ENCODE measurements around the gene KIF1A. TPM values are rescaled to one million over a fixed set of nuclear protein-coding genes. Genes with fewer than 3 reads are reported as not detected.

The KIF1A gene
- total and polyA plus RNA-seq, 2 experiments from 2014 or later: 16.1 to 16.5 TPM

DNA sequence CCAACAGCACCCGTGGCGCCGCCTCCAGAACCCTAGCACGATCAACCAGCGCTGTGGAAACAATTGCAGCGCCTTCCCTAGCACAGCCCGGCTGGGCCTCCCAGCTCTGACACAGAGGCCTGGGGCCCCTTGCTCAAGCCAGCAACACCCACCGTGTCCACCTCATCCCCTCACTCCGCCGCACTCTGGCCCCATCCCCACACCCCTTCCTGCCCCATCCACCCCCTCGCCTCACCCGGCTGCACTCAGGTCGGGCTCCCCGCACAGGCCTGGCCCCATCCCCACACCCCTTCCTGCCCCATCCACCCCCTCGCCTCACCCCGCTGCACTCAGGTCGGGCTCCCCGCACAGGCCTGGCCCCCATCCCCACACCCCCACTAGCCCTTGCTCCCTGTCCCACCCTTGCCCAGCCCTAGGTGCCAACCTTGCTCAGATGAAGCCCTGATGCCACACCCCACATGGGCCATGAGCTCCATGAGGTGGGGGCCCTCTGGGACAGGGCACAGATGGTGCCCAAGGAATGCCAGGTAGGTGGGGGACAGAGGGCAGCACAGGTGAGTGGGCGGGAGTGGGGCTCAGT lies 28.7 kb downstream of the KIF1A start:
- Histone ChIP-seq H3K27ac (peak overlapping the region; percentile 86), H3K79me2 (no peaks in the 10 kb centered on the region), H3K4me1 (ENCODE audit: insufficient read depth) (peaks cover 30% of the 10 kb centered on the region), H3K9me3 (ENCODE audit: low read depth) (no peaks in the 10 kb centered on the region), H3K4me2 (peak overlapping the region; percentile 61), H2AFZ (no peak overlapping the region), H3K27me3 (no peaks in the 10 kb centered on the region), H3K4me3 (no peak overlapping the region), H4K20me1 (ENCODE audit: insufficient read depth, poor library complexity, severe bottlenecking) (no peaks in the 10 kb centered on the region), H3K36me3 (replicated peaks; ENCODE audit: insufficient read depth, low read depth) (no peaks in the 10 kb centered on the region), H3K9me2 (replicated peaks; ENCODE audit: insufficient read depth) (no peaks in the 10 kb centered on the region)
- WGBS (ENCODE audit: low lambda C conversion rate, missing lambda C conversion rate): 93% methylated on average over 7 of the region's 19 CpGs
- no peak for DNase-seq (ENCODE audit: low spot score)
- TF ChIP-seq, protein P1, sequence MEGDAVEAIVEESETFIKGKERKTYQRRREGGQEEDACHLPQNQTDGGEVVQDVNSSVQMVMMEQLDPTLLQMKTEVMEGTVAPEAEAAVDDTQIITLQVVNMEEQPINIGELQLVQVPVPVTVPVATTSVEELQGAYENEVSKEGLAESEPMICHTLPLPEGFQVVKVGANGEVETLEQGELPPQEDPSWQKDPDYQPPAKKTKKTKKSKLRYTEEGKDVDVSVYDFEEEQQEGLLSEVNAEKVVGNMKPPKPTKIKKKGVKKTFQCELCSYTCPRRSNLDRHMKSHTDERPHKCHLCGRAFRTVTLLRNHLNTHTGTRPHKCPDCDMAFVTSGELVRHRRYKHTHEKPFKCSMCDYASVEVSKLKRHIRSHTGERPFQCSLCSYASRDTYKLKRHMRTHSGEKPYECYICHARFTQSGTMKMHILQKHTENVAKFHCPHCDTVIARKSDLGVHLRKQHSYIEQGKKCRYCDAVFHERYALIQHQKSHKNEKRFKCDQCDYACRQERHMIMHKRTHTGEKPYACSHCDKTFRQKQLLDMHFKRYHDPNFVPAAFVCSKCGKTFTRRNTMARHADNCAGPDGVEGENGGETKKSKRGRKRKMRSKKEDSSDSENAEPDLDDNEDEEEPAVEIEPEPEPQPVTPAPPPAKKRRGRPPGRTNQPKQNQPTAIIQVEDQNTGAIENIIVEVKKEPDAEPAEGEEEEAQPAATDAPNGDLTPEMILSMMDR (IDR thresholded peaks at IDR 0.05; ENCODE audit: poor library complexity): no peak
- TF ChIP-seq EZH2 (IDR thresholded peaks at IDR 0.05; ENCODE audit: borderline replicate concordance) (no peak), EZH2phosphoT487 (IDR thresholded peaks at IDR 0.05; ENCODE audit: low read depth, severe bottlenecking, unreplicated experiment) (no peak)

DNA sequence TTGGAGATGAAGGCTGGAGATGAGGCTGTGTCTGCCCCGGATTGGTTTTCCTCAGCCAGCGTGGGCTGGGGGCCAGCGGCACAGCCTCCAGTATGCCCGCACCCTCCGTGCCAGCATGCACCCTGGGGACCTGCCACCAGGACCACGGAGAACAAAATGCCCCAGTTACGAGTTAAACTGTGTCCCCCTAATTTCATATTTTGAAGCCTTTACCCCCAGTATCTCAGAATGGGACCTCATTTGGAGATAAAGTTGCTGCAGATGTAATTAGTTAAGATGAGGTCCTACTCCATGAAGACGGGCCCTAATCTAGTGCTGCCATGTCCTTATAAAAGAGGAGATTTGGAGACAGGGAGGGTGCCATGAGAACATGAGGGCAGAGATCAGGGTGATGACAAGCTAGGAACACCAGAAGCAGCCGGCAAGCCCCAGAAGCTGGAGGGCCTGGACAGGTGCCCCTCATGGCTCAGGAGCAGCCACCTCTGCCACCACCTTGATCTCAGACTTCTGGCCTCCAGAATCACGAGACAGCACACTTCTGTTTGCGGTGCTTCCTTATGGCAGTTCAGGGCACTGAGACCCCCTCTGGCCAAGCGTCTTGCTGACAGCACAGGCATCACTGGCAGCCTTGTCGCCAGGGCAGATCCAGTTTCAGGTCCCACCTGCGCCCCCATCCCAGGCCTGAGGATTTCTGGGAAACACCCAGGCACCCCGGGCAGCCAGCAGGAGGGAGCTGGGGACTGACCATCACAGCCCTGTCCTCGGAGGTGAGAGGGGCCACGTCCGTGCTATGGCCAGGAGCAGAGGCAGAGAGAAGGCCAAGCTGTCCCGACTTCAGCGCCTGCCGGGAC lies 29.4 kb downstream of the KIF1A start:
- 96% methylated on average over 21 of the region's 21 CpGs for WGBS (ENCODE audit: low lambda C conversion rate, missing lambda C conversion rate)
- TF ChIP-seq EZH2phosphoT487 (IDR thresholded peaks at IDR 0.05; ENCODE audit: low read depth, severe bottlenecking, unreplicated experiment) (no peak), EZH2 (IDR thresholded peaks at IDR 0.05; ENCODE audit: borderline replicate concordance) (no peak)
- TF ChIP-seq, protein P1 (IDR thresholded peaks at IDR 0.05; ENCODE audit: poor library complexity): no peak

DNA sequence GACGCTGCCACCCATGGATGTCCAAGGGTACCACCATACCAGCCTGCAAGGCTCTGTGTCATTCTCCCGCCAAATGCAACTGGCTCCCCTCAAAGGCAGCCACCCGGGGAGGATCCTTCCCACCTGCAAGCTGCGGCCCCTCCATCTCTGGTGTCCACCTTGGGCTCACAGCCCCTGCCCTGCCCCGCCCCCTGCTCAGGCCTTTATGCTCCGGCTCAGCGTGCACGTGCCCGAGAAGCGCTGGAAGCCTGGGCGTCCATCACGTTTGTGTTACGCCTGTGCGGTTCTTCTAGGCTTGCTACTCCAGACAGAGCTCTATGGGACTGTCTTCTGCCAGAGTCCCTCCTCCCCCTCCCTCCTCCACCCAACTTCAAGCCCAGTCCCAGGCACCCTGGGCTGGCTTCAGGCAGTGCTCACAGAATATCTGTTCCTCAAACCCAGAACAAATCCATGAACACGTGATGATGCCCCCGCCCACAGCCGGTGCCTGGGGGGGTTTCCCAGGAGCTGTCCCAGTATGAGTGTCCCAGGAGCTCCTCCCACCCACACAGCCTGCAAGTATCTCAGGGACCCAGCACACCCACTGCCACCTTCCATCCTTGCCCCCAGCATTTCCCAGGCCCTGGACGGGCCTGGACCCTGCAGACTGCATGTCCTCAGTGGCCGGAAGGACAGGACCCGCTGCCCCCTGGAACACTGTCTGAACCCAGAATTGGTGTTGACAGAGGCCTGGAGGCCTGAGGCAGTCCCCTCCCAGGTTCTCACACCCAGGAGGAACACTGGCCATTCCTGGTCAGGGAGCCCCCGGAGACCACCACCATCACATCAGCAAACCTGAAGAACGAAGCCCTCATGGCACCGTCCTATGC lies 30.3 kb downstream of the KIF1A start:
- no peak for TF ChIP-seq EZH2phosphoT487 (IDR thresholded peaks at IDR 0.05; ENCODE audit: low read depth, severe bottlenecking, unreplicated experiment)
- no peaks in the 10 kb centered on the region for H3K27me3 ChIP-seq
- no peak for DNase-seq (ENCODE audit: low spot score)
- H3K4me3 ChIP-seq: no peak overlapping the region
- no peak overlapping the region for H3K4me2 ChIP-seq
- no peaks in the 10 kb centered on the region for H3K9me3 ChIP-seq (ENCODE audit: low read depth)
- H3K27ac ChIP-seq: no peak overlapping the region
- WGBS (ENCODE audit: low lambda C conversion rate, missing lambda C conversion rate): 92% methylated on average over 22 of the region's 23 CpGs
- no peak overlapping the region for H2AFZ ChIP-seq
- H3K79me2 ChIP-seq: no peaks in the 10 kb centered on the region
- no peaks in the 10 kb centered on the region for H3K9me2 ChIP-seq (replicated peaks; ENCODE audit: insufficient read depth)
- H4K20me1 ChIP-seq (ENCODE audit: insufficient read depth, poor library complexity, severe bottlenecking): no peaks in the 10 kb centered on the region
- no peaks in the 10 kb centered on the region for H3K36me3 ChIP-seq (replicated peaks; ENCODE audit: insufficient read depth, low read depth)
- H3K4me1 ChIP-seq (ENCODE audit: insufficient read depth): peaks cover 30% of the 10 kb centered on the region

More for the DNA sequence above, 29.4 kb downstream of the KIF1A start:
- H3K36me3 ChIP-seq (replicated peaks; ENCODE audit: insufficient read depth, low read depth): no peaks in the 10 kb centered on the region
- peaks cover 30% of the 10 kb centered on the region for H3K4me1 ChIP-seq (ENCODE audit: insufficient read depth)
- H4K20me1 ChIP-seq (ENCODE audit: insufficient read depth, poor library complexity, severe bottlenecking): no peaks in the 10 kb centered on the region
- H2AFZ ChIP-seq: no peak overlapping the region
- no peaks in the 10 kb centered on the region for H3K9me3 ChIP-seq (ENCODE audit: low read depth)
- no peaks in the 10 kb centered on the region for H3K27me3 ChIP-seq
- H3K9me2 ChIP-seq (replicated peaks; ENCODE audit: insufficient read depth): no peaks in the 10 kb centered on the region
- H3K4me3 ChIP-seq: no peak overlapping the region
- no peak for DNase-seq (ENCODE audit: low spot score)
- H3K4me2 ChIP-seq: no peak overlapping the region
- H3K27ac ChIP-seq: peak overlapping the region; percentile 23
- no peaks in the 10 kb centered on the region for H3K79me2 ChIP-seq

Data from hepatocyte (in vitro differentiated cells).